OCI-LY7 (cell line): ENCODE data around the gene WDR46.

Experiments
- CTCF ChIP-seq: fragments of 200-600 bp; sonication (generic); conservative IDR thresholded peaks from 2 replicates; pipeline ENCODE4 v1.5.1; 2014; ENCODE audit warnings: mild to moderate bottlenecking, antibody characterized with exemption, low read length, moderate library complexity, mixed read lengths
- EZH2phosphoT487 ChIP-seq: fragments of 200-600 bp; sonication (generic); IDR thresholded peaks from 2 replicates; pipeline ENCODE4 v1.6.1; 2018; ENCODE audit warnings: low read depth, borderline replicate concordance, mild to moderate bottlenecking, mixed run types, antibody characterized with exemption, low read length, moderate library complexity, mixed read lengths

GRCh38 chr6:33330736-33331135 is 41.7 kb upstream of the WDR46 start:
- TF ChIP-seq CTCF (no peak), EZH2phosphoT487 (no peak)
